Small intestine (tissue), 7 donors: ENCODE measurements around the gene VEGFC. TPM values are rescaled to one million over a fixed set of nuclear protein-coding genes. Genes with fewer than 3 reads are reported as not detected.

Experiments
- DNase-seq, 2 donors: peaks; one replicate each; pipeline versions ENCODE4 v3.0.0 to v3.0.0-alpha.2; 2013
- FAIRE-seq: peaks from 2 replicates; lab custom pipeline; 2012; peaks lifted over from hg19 to GRCh38; lab: Jason Lieb, UNC
- H3K27ac ChIP-seq, 3 donors: one replicate each; pipeline ENCODE4 v1.5.1; 2013; ENCODE audit warnings: low read length in 2 of 3, mild to moderate bottlenecking in 2 of 3, control low read depth in 1 of 3, inconsistent platforms in 1 of 3, low read depth in 1 of 3, moderate library complexity in 1 of 3
- H3K27me3 ChIP-seq, 3 donors: one replicate each; pipeline ENCODE4 v1.6.1; 2013; ENCODE audit warnings: low read length in 3 of 3, inconsistent platforms in 1 of 3; ENCODE audit not compliant: control insufficient read depth in 3 of 3, insufficient read depth in 3 of 3
- H3K36me3 ChIP-seq, 3 donors: one replicate each; pipeline ENCODE4 v1.6.1; 2013; ENCODE audit warnings: low read length in 3 of 3, inconsistent platforms in 1 of 3, low read depth in 1 of 3, mild to moderate bottlenecking in 1 of 3, moderate library complexity in 1 of 3; ENCODE audit not compliant: control insufficient read depth in 3 of 3, insufficient read depth in 2 of 3
- H3K4me1 ChIP-seq, 3 donors: one replicate each; pipeline ENCODE4 v1.6.1; 2013; ENCODE audit warnings: low read length in 2 of 3, inconsistent platforms in 1 of 3, low read depth in 1 of 3, mild to moderate bottlenecking in 1 of 3, moderate library complexity in 1 of 3; ENCODE audit not compliant: control insufficient read depth in 3 of 3, insufficient read depth in 2 of 3
- H3K4me3 ChIP-seq, 3 donors: one replicate each; pipeline ENCODE4 v1.5.1; 2013; ENCODE audit warnings: low read length in 3 of 3, control low read depth in 1 of 3, inconsistent platforms in 1 of 3, low read depth in 1 of 3, mild to moderate bottlenecking in 1 of 3, moderate library complexity in 1 of 3
- H3K9me3 ChIP-seq, 2 donors: one replicate each; pipeline ENCODE4 v1.6.1; 2013; ENCODE audit warnings: low read depth in 1 of 2, low read length in 1 of 2; ENCODE audit not compliant: control insufficient read depth in 2 of 2, insufficient read depth in 1 of 2
- WGBS, 3 donors: extraction: QIAGEN DNeasy Blood & Tissue Kit; methylation state at CpG; one replicate each; pipeline ENCODE4 v1.1.7; 2013; 5-methylcytosine and 5-hydroxymethylcytosine counted together
- polyA plus RNA-seq, 4 donors: library from polyadenylated mRNA; stranded (reverse) in 3 of 4; unstranded in 1 of 4; fragments of 200-250 nt in 3 of 4; fragments of 120-200 nt in 1 of 4; gene quantifications; one replicate each; pipeline versions ENCODE4 v1.2.1 to v1.2.3, GENCODE V29; 2013
- donor health status: healthy with polysubstance abuse.
- donor health status: control.
- donor health status: control.
- donor health status: Bipolar disorder and iron deficiency.
- donor health status: healthy.

VEGFC gene
- polyA plus RNA-seq, 4 donors = 0.81 to 9.1 (median 4.3) TPM; not detected in 1

DNA sequence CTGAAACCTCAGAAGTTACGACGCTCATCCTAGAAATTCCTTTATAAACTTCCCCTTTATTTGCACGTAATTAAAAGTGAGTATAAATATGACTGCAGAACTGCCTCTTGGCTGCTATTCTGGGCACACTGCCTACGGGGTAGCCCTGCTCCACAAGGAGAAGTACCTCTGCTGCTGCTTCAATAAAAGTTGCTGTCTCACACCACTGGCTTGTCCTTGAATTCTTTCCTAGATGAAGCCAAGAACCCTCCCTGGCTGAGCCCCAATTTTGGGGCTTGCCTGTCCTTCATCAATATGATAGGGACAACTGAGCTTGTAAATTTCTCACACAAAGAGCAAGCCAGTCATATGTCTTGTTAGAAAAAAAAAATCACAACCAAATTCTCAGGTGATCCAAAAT, 115.8 kb downstream of the VEGFC start:
- H3K4me1 ChIP-seq = no peaks in the 10 kb centered on the region
- H3K9me3 ChIP-seq = no peaks in the 10 kb centered on the region
- FAIRE-seq = no peak
- no peak overlapping the region for H3K27ac ChIP-seq
- WGBS, 3 donors = 80 to 82% (median 81%) methylated on average over 4 of the region's 4 CpGs
- H3K4me3 ChIP-seq = no peak overlapping the region
- DNase-seq = no peak
- H3K36me3 ChIP-seq = no peaks in the 10 kb centered on the region
- H3K27me3 ChIP-seq = no peaks in the 10 kb centered on the region

DNA sequence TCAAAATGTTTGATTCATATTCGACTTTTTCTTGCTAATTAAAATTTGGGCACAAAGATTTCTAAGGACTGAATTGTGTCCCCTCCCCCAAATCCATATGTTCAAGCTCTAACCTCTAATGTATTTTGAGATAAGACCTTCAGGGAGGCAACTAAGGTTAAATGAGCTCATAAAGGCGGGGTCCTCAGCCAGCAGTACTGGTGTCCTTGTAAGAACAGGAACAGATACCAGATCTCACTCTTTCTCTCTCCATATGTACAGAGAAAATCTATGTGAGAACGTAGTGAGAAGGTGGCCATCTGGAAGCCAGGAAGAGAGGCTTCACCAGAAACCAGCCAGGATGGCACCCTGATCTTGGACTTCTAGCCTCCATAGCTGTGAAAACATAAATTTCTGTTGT, 116.9 kb downstream of the VEGFC start:
- no peak for DNase-seq
- H3K4me1 ChIP-seq = no peaks in the 10 kb centered on the region
- H3K9me3 ChIP-seq = no peaks in the 10 kb centered on the region
- H3K4me3 ChIP-seq = no peak overlapping the region
- no peaks in the 10 kb centered on the region for H3K36me3 ChIP-seq
- 36 to 70% (median 49%) methylated on average over 3 of the region's 3 CpGs for WGBS, 3 donors
- no peaks in the 10 kb centered on the region for H3K27me3 ChIP-seq
- H3K27ac ChIP-seq = no peak overlapping the region
- FAIRE-seq = no peak

DNA sequence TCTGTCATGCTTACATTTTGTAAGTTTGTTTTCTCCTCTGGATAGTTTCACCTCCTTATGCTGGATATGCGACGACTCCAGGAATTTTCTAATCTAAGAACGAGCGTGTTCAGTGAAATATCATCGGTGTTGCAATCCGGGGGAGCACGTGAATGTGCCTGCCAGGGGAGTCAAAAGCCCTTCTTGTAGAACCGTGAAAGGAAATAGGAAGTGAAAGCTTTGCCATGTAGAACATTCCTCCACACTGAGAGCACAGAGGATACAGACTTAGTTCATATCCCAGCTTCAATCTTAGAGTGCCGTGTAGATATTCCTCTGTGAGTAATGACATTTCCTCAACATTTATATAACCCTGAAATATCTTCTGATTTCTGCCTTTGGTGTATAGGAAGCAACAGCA, 121.2 kb downstream of the VEGFC start:
- no peak for FAIRE-seq

DNA sequence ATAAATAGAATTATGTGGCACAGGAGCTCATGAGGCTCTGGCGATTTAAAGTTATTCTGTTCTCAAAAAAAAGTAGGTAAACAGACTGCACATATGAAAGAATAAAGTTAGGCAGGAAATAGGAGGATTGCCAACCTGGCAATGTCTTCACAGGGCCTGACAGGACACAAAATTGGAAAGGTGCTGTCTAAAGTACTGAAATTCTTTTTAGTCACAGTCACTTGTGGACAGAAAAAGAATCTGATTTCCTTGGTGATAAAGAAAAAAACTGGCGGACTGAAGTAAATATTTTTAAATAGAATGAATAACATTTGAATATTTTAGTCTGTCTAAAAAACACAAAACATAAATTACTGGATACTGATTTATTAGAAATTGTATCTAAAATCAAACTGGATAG, 124.4 kb downstream of the VEGFC start:
- Histone ChIP-seq H3K27me3 (no peaks in the 10 kb centered on the region), H3K4me1 (no peaks in the 10 kb centered on the region), H3K27ac (no peak overlapping the region), H3K9me3 (no peaks in the 10 kb centered on the region), H3K36me3 (no peaks in the 10 kb centered on the region), H3K4me3 (no peak overlapping the region)
- WGBS, 3 donors = 24 to 59% (median 54%) methylated on average over 2 of the region's 2 CpGs
- FAIRE-seq (no peak), DNase-seq (no peak)

More for the DNA sequence above, 121.2 kb downstream of the VEGFC start:
- Histone ChIP-seq H3K9me3 (no peaks in the 10 kb centered on the region), H3K4me3 (no peak overlapping the region), H3K4me1 (no peaks in the 10 kb centered on the region), H3K27me3 (no peaks in the 10 kb centered on the region), H3K27ac (no peak overlapping the region), H3K36me3 (no peaks in the 10 kb centered on the region)
- WGBS, 3 donors = 71 to 84% (median 83%) methylated on average over 9 of the region's 9 CpGs
- DNase-seq = no peak

DNA sequence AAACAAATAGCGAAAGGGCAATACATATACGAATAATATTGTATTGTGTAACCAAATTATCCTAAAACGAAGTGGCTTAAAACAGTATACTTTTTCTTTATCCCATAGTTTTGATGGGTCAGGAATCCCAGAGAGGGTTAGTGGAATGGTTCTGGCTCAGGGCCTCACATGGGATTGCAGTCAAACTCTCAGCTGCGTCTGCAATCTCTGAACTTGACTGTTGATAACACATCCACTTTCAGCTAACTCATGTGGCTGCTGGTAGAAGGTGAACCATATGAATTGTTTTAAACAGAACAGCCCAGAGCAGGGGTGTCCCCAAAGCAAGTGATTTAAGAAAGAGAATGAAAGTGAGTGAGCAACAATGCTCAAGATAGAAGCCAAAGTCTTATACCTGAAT, 127.8 kb downstream of the VEGFC start:
- WGBS, 3 donors = 84 to 86% (median 86%) methylated on average over 4 of the region's 4 CpGs
- H3K4me1 ChIP-seq = no peaks in the 10 kb centered on the region
- H3K4me3 ChIP-seq = no peak overlapping the region
- no peak for FAIRE-seq
- H3K9me3 ChIP-seq = no peaks in the 10 kb centered on the region
- no peak for DNase-seq
- no peaks in the 10 kb centered on the region for H3K27me3 ChIP-seq
- H3K27ac ChIP-seq = no peak overlapping the region
- H3K36me3 ChIP-seq = no peaks in the 10 kb centered on the region

DNA sequence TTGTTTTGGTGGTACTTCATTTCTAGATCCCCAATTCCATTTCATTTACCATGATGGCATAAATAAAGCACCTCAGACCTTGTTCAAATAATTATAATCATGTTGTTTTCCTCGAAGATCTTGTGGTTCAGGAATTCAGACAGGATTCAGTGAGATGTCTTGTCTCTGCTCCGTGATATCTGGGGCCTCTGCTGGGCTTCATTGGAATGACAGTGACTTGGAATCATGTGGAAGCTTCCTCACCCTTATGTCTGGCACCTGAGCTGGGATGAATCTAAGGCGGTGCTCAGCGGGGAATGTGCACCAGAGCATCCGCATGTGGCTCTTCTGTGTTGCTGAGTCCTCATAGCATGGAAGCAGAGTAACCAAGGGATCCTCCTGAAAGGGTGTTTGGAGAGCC, 132.2 kb downstream of the VEGFC start:
- DNase-seq (no peak), FAIRE-seq (no peak)
- no peaks in the 10 kb centered on the region for H3K4me1 ChIP-seq
- no peak overlapping the region for H3K27ac ChIP-seq
- 64 to 83% (median 77%) methylated on average over 5 of the region's 5 CpGs for WGBS, 3 donors
- no peak overlapping the region for H3K4me3 ChIP-seq
- H3K27me3 ChIP-seq = no peaks in the 10 kb centered on the region
- H3K9me3 ChIP-seq = no peaks in the 10 kb centered on the region
- H3K36me3 ChIP-seq = no peaks in the 10 kb centered on the region

DNA sequence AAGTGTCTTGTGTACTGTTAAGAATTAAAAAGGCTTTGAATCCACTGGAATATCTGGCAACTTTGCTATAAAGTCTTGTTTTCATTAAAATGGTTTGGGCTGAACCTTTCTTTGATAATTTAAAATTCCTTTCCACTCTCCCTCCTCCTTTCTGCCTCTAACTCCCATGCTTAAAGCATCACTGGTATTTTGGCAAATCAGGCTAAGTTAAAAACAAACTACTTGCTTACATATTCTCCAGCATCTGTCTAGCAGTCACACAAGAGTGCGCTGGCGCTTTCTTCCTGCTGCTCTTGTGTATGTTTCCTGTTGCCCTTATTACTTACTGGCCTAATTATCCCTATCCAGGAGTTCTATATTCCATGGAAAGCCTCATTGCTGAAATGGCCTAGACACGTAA, 136.6 kb downstream of the VEGFC start:
- Histone ChIP-seq H3K9me3 (no peaks in the 10 kb centered on the region), H3K36me3 (no peaks in the 10 kb centered on the region), H3K27me3 (no peaks in the 10 kb centered on the region), H3K4me3 (no peak overlapping the region), H3K4me1 (no peaks in the 10 kb centered on the region), H3K27ac (no peak overlapping the region)
- 75 to 95% (median 92%) methylated on average over 3 of the region's 3 CpGs for WGBS, 3 donors
- FAIRE-seq (no peak), DNase-seq (no peak)

DNA sequence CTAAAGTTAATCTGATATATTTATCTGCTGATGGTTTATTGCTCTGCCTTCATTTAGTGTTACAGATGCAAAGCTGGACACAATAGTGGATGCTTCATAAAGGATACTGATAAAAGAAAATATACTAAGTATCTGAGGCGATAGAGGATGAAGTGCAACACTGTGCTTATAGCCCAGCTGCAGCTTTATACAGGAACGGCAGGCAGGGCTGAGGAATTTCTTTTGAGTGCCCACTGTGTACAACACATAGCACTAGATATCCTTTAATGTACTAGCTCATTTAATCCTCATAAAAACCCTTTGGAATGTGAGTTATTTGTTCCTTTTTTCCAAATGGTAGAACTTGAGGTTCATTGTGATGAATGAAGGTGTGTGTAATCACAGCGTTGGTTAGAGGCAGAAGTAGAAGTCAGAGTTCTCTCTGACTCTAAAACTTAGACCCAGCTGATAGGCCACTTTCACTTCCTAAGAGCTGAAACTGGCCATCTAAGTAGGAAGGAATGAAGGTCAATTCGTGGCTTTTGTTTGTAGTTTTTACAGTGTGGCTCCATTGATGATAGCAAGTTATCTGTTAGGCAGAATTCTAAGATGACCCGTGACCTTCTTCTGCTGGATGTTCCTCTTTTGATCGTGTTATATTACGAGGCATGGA, 138.0 kb downstream of the VEGFC start:
- Histone ChIP-seq H3K9me3 (no peaks in the 10 kb centered on the region), H3K4me3 (no peak overlapping the region), H3K36me3 (no peaks in the 10 kb centered on the region), H3K27me3 (no peaks in the 10 kb centered on the region), H3K27ac (no peak overlapping the region), H3K4me1 (no peaks in the 10 kb centered on the region)
- FAIRE-seq (no peak), DNase-seq (no peak)
- 69 to 79% (median 69%) methylated on average over 7 of the region's 7 CpGs for WGBS, 3 donors
